Left ventricle myocardium inferior (tissue), 1 donor: Measurements from ENCODE around the gene PCMTD2. TPM values are rescaled to one million over a fixed set of nuclear protein-coding genes. Genes with fewer than 3 reads are reported as not detected.

ENCODE experiments used
- DNase-seq: peaks from one replicate; pipeline ENCODE4 v3.0.0-alpha.2; 2020
- H3K27ac ChIP-seq: fragments of 200-600 bp; replicated peaks from 2 replicates; pipeline ENCODE4 v1.8.0; 2021
- H3K27me3 ChIP-seq: fragments of 200-600 bp; 2 replicates; pipeline ENCODE4 v1.8.0; 2021; ENCODE audit warnings: low read depth
- H3K36me3 ChIP-seq: fragments of 200-600 bp; 2 replicates; pipeline ENCODE4 v1.8.0; 2021
- H3K4me1 ChIP-seq: fragments of 200-600 bp; 2 replicates; pipeline ENCODE4 v1.8.0; 2021
- H3K4me3 ChIP-seq: fragments of 200-600 bp; 2 replicates; pipeline ENCODE4 v1.8.0; 2021; ENCODE audit warnings: mild to moderate bottlenecking, moderate library complexity
- H3K9me3 ChIP-seq: fragments of 200-600 bp; replicated peaks from 2 replicates; pipeline ENCODE4 v1.8.0; 2021
- CTCF ChIP-seq: fragments of 200-600 bp; IDR thresholded peaks from 2 replicates; pipeline ENCODE4 v1.8.0; 2021; ENCODE audit warnings: antibody characterized with exemption, mild to moderate bottlenecking, borderline replicate concordance
- intact Hi-C: fragments of 100-400 bp; cut with micrococcal nuclease; formaldehyde crosslinking; loops from one replicate; pipeline ENCODE4 v1.11.0; 2022
- total RNA-seq: library from RNA; stranded (reverse); fragmentation: NEBNext Ultra II Directional; extraction: Animal tissue kit (Norgen Biotek cat#: 25700); gene quantifications from one replicate; pipeline ENCODE4 v1.2.1, GENCODE V29; 2021
- donor health status: DM: no; HTN: yes; CAD: no; lungs with severe emphysema.

PCMTD2 gene
- total RNA-seq, 1 donor from 2014 or later = 62.9 TPM

- no peaks in the 10 kb centered on the region for H3K27me3 ChIP-seq
- H3K4me1 ChIP-seq = peaks cover 21% of the 10 kb centered on the region
- TF ChIP-seq CTCF = no peak
- intact Hi-C loops = no loop called here
- H3K9me3 ChIP-seq = no peaks in the 10 kb centered on the region
- DNase-seq = no peak
- no peak overlapping the region for H3K27ac ChIP-seq
- no peak overlapping the region for H3K4me3 ChIP-seq
- no peaks in the 10 kb centered on the region for H3K36me3 ChIP-seq
Observed at GRCh38 chr20:64238115-64238825, 17.3 kb upstream of the PCMTD2 start.

DNA sequence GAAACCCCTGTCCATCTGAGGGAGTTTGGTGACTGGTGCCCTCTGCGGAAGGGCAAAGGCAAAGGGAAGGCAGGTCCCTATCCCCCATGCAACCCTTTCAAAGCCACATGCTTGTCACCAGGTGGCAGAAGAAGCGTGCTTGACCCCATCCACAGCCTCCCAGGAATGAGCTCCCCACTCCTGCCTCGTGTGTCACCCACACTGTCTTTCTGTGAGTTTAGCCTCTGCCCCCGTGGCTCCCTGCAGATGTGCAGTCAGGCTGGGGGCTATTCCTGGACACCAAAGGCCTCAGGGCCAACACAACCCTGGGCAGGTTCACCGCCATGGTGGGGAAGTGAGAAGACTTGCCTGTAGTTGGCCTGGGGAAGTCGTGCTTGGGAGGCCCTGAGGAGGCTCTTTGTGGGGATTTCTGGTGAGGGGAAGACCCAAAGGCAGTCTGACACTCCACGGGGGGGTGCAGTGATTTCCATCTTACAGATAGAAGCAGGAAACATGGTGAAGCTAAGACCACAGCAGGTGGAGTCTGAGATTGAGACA lies 16.6 kb upstream of the PCMTD2 start:
- H3K27ac ChIP-seq = no peak overlapping the region
- no peak for TF ChIP-seq CTCF
- DNase-seq = no peak
- H3K4me1 ChIP-seq = peaks cover 17% of the 10 kb centered on the region
- H3K27me3 ChIP-seq = no peaks in the 10 kb centered on the region
- H3K9me3 ChIP-seq = no peaks in the 10 kb centered on the region
- intact Hi-C loops = no loop called here
- H3K4me3 ChIP-seq = no peak overlapping the region
- no peaks in the 10 kb centered on the region for H3K36me3 ChIP-seq

DNA sequence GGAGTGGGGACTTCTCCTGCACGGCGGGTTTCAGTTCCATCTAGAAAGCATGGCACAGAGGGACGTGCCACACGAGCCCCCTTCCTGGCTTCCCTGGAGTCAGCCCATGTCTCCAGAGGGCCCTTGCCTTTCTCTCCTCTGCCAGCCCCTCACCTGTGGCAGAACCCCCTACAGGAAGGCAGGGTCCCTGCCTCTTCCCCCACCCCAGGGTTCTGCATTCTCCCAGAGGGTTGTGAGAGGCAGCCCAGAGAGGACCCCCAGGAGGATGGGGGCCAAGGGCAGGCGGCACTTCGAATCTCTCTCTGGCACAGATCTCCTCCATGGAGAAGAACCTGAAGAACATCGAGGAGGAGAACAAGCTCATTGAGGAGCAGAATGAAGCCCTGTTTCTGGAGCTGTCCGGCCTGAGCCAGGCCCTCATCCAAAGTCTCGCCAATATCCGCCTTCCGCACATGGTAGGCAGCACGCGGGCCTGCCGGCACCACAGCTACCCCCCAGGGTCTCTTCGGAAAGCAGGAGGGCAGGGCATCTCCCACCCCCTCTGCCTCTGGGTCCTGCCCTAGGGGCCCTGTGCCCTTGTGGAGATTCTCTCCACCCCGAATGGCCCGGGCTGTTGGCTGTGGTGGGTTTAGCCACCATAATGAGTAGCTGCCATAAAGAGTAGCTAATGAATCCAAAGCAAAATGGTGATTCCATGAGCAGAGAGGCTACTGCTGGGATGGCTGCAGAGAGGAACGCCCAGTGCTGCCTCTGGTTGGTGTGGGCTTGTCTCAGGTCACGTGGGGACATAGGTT lies 15.9 kb upstream of the PCMTD2 start:
- TF ChIP-seq CTCF = no peak
- H3K4me1 ChIP-seq = peaks cover 12% of the 10 kb centered on the region
- no peaks in the 10 kb centered on the region for H3K27me3 ChIP-seq
- H3K27ac ChIP-seq = no peak overlapping the region
- H3K4me3 ChIP-seq = no peak overlapping the region
- intact Hi-C loops = no loop called here
- H3K36me3 ChIP-seq = no peaks in the 10 kb centered on the region
- H3K9me3 ChIP-seq = no peaks in the 10 kb centered on the region
- no peak for DNase-seq

DNA sequence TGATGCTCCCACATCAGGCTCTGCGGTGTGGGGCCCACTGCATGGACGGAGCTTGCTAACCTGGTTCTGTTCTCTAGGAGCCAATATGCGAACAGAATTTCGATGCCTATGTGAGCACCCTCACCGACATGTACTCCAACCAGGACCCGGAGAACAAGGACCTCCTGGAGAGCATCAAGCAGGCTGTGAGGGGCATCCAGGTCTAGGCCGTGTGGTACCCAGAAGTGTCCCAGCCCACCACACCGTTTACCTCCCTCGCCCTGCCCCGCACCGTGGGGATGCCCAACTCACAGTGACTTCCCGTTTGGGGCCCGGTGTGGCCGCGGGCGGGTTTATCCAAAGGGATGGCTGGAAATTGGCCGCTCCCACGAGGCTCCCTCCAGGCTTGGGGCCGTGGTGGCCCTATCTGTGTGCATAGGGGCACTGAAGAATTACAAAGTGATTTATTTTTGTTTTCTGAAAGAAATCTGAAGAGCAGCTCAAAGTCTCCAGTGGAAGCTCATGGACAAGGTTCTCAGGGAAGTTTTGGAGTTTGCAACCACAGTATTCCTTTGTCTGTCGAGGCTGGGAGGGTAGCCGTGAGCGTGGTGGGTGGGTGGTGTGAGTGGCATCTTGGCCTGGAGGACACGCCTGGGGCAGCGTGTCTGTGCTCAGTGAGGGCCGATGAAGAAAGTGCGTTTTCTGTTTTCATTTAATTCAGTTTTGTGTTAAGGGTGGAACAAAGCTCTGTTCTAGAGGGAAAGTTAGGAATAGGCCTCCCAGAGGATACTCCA lies 15.1 kb upstream of the PCMTD2 start:
- Histone ChIP-seq H3K9me3 (no peaks in the 10 kb centered on the region), H3K27ac (no peak overlapping the region), H3K27me3 (peaks cover 5% of the 10 kb centered on the region), H3K4me1 (peaks cover 12% of the 10 kb centered on the region), H3K4me3 (no peak overlapping the region), H3K36me3 (no peaks in the 10 kb centered on the region)
- no peak for DNase-seq
- TF ChIP-seq CTCF = no peak
- intact Hi-C loops = no loop called here

DNA sequence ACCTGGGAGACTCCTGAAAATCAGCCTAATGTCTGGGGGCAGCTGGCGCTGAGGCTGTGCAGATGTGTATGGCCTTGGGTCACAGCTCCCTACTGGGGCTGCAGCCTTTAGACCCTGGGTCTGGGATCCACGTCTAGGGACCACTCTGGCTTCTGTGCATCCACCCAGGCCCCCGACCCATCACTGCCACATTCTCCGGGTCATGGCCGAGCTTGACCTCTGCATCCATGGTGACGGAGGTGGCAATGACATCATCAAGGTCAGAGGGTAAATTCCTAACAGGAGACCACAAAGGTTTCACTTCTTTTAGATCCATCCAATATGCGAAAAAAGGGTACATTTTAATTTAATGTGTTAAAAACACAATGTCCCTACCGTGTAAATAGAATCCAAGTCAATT lies 14.5 kb upstream of the PCMTD2 start:
- H3K27ac ChIP-seq = no peak overlapping the region
- no peaks in the 10 kb centered on the region for H3K9me3 ChIP-seq
- H3K4me1 ChIP-seq = peaks cover 12% of the 10 kb centered on the region
- DNase-seq = no peak
- TF ChIP-seq CTCF = no peak
- peaks cover 11% of the 10 kb centered on the region for H3K27me3 ChIP-seq
- no peaks in the 10 kb centered on the region for H3K36me3 ChIP-seq
- no peak overlapping the region for H3K4me3 ChIP-seq
- intact Hi-C loops = no loop called here
